Measurements from ENCODE around the gene APOA5.

DNA sequence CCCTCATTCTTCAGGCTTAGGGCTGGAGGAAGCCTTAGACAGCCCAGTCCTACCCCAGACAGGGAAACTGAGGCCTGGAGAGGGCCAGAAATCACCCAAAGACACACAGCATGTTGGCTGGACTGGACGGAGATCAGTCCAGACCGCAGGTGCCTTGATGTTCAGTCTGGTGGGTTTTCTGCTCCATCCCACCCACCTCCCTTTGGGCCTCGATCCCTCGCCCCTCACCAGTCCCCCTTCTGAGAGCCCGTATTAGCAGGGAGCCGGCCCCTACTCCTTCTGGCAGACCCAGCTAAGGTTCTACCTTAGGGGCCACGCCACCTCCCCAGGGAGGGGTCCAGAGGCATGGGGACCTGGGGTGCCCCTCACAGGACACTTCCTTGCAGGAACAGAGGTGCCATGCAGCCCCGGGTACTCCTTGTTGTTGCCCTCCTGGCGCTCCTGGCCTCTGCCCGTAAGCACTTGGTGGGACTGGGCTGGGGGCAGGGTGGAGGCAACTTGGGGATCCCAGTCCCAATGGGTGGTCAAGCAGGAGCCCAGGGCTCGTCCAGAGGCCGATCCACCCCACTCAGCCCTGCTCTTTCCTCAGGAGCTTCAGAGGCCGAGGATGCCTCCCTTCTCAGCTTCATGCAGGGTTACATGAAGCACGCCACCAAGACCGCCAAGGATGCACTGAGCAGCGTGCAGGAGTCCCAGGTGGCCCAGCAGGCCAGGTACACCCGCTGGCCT, 38.7 kb upstream of the APOA5 start:
- TF ChIP-seq, protein P1, sequence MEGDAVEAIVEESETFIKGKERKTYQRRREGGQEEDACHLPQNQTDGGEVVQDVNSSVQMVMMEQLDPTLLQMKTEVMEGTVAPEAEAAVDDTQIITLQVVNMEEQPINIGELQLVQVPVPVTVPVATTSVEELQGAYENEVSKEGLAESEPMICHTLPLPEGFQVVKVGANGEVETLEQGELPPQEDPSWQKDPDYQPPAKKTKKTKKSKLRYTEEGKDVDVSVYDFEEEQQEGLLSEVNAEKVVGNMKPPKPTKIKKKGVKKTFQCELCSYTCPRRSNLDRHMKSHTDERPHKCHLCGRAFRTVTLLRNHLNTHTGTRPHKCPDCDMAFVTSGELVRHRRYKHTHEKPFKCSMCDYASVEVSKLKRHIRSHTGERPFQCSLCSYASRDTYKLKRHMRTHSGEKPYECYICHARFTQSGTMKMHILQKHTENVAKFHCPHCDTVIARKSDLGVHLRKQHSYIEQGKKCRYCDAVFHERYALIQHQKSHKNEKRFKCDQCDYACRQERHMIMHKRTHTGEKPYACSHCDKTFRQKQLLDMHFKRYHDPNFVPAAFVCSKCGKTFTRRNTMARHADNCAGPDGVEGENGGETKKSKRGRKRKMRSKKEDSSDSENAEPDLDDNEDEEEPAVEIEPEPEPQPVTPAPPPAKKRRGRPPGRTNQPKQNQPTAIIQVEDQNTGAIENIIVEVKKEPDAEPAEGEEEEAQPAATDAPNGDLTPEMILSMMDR (IDR thresholded peaks at IDR 0.05): no peak
- TF ChIP-seq RAD21 (conservative IDR thresholded peaks at IDR 0.05 in 1 of 2, IDR thresholded peaks at IDR 0.05 in 1 of 2) (no peak), KDM1A (IDR thresholded peaks at IDR 0.05; ENCODE audit: low read depth) (no peak), SMC3 (IDR thresholded peaks at IDR 0.05) (no peak)
- TF ChIP-seq, protein P2, sequence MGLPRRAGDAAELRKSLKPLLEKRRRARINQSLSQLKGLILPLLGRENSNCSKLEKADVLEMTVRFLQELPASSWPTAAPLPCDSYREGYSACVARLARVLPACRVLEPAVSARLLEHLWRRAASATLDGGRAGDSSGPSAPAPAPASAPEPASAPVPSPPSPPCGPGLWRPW (IDR thresholded peaks at IDR 0.05): no peak
